GM19438 (cell line): Measurements from ENCODE around the gene FAM13C.

ENCODE experiments used
- ATAC-seq: cut with Tn5 transposase; IDR thresholded peaks from one replicate; pipeline ENCODE4 v1.9.1; 2021; ENCODE audit warnings: low read depth; ENCODE audit not compliant: unreplicated experiment

Gene FAM13C

DNA sequence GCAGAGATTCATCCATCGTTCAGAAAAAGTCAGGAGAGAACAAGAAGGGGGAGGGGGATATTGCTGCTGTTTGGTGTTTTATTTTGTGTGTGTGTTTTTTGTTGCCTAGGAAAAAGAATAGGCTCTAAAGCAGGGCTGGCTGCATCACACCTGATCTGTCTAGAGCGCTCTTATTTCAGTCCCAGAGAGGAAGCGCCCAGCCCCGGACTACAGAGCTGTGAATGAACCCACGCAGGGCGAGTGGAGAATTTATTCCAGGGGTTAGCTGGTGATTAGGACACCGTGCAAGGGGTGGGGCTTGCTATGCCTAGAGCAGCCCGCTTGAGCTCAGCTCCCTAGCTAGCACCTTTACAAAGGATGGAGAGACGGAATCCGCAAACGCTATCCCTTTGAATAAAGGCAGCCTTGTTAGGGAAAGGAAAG, 621 bp upstream of the FAM13C start:
- ATAC-seq = no peak

DNA sequence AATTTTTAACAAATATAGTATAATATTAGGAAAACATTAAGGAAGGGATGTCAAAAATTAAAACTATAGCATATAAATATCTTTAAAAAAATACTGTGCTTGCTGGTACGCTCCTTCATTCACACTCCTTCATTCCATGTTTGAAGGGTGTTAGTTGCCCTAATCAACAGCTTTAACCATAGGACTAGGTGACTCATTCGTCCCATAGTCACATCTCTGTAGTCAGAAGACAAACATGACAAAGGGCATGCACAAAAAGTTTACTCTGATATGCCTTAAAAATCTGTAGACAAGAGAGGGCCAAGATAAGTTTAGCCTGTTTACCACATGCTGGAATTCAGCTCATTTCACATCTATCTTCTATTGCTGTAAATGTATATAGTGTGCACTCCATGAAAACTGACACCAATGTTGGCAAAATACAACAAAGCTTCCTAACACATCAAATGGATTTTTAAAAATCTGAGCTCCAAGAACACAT, 646 bp downstream of the FAM13C start:
- ATAC-seq = no peak

DNA sequence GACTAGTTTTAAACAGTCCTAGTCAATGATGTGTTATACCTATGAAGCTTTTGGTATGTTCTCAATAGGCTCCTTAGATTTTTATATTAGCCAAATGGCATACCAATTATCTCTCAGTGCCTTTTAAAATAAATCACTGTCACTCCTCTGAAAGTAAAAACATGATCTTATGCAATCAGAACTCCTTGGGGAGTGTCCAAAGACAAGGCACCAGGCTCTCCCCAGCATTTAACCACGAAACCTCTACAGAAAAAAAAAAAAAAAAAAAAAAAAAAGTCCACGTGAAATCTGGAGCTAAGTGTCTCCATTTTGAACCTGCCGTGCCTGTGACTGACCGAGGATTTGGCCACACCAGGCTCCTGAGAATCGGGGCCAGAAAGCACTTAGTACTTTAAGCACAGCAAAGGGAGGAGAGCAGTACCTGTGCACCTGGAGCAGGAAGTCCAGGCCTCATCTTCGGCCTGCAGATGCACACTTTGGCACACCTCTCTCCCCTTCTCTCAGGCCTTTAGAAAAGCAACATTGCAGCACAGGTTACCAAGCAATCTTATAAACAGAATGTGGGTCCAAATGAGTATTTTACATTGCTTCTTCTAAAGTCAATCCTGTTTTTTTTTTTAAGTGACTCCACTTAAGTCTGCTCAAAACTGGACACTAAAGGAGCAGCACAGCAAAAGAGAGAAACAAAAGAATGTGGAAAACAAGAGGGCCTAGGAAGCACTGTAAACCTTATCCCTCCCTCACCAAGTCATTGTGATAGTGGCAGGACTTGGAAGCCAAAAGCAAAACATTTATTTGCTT, 1.5 kb downstream of the FAM13C start:
- ATAC-seq = no peak

DNA sequence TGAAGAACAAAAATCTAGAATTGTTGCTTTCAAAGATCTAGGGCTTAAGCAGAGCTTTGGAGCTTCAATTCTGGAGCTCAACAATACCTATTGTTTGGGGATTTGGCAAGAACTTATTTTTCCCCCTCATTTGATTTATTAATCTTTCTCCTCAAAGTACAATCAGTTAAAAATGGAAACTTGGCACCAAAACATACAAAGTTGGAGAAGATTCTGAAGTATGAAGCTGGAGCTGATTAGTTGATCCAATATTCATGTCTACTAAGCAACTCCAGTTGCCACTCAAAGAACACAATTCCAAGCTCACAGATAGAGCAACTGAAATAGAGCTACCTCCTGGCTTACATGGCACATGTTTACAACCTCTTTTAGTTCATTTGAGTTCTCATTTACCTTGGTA, 3.8 kb downstream of the FAM13C start:
- ATAC-seq = no peak

DNA sequence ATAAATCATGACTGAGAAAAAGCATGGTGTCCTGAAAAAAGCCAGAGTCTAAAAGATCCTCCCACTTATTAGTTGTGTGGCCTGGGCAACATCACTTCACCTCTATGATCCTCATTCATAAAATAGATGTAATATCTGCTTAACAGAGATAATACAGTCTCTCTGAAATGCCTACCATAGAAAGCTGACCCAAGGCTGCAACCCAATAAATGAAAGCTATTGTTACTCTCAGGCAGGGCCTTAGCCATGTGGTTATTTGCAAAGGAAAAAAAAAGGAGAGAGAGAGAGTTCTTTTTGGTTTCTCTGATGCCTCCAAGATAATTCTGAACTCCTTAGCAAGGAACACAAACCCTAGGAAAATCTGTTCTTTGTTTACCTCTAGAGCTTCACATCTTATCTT, 7.9 kb downstream of the FAM13C start:
- no peak for ATAC-seq

DNA sequence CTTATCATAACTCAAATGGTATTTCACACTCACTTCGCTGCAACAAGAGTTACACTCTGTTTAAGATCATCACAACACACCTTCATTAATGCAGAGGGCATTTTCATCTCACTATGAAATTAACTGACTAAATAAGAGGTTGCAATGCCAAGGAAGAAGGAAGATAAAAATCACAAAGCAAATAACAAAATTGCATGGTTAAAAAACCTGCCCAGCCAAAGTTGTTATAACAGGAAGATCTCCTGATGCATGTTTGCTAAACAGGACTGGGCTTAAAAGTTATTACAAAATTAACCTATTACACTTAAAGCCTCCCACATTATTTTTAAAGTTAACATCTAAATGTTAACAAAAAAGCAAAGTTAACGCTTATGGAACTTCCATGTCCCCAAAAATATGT, 11.8 kb downstream of the FAM13C start:
- no peak for ATAC-seq

DNA sequence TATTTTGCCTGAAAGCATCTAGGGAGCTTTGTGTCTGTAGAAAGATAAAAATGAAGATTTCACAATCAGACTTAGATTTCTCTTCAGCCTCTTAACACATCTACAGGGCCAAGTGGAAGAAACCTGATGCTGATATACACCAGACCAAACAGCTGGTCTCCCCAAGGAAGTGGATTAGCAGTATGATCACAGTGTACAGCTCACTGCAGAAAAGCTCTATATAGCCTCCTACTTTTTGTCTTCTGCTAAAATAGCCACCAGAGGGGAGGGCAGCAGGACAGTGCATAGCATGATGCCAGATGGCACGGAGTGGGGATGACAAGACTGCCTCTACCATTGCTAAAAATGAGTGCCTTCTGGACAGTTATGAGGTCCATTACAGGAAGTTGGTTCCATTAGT, 16.0 kb downstream of the FAM13C start:
- no peak for ATAC-seq

DNA sequence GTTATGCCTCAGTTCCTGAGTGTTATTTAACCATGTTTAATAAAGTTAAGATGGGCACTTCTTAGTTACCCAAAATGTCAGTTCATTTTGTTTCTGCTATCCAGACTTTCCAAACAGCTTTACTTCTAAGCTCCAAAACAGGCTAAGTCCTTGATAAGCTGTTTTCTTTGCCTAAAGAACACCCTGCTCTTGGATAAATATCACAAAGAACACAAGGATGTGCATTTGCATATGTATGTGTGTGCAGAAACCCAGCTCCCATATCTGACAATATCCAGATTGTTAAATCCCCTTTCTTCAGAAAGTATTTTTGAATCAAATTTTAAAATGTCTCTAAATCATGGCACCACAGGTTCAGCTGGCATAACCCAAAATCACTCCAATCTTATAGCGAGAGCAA, 19.6 kb downstream of the FAM13C start:
- no peak for ATAC-seq

DNA sequence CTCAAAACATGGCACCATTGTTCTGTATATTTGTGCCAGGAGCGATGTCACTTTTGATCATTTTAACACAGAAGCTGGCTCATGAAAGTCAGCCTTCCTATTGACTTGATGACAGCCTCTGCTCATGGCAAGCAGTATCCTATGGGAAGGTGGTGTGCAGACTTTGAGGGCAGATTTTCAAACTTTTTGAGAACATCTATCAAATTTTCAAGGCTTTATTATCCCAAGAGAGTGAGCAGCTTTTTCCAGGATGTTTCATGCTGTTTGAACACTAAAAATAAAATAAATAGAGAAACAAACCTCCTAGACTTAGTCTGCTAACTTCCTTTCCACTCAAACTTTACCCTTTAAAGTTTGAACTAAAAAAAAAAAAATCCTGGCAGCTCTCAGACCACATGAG, 20.3 kb downstream of the FAM13C start:
- no peak for ATAC-seq

DNA sequence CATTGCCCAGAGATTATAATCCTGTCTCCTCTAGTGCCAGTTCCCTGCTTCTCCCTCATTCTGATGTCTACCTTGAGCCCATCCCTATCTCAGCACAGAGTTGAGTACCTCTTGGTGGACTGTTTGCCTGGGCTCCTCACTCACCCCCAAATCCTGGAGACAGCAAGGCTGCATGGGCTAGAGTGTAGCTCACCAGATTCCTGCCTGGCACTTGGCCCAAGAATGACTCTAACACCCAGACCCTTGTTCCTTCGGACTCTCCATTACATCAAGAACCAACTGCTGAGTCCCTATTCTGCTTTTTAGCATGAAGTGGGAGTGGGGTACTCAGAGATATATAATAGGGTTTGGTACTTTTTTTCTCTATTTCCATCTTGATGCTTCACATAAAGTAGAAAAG, 22.1 kb downstream of the FAM13C start:
- no peak for ATAC-seq

DNA sequence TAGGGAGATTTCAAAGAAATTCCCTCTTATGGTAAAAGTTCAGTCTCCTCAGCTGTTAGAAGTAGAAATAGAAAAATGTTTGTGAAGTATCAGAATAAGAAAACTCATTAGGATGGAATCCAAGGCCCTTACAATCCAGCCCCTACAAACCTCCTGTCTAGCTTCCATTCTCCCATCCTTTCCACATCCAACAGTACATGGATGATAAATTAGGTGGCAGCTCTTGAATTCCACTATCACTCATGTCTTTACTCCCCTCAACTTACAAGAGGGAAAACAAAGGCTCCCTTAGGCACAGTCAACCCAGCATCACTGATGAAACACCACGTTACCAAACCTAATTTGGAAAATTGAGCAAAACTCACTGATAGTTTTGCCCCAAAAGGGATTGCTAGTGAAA, 23.0 kb downstream of the FAM13C start:
- ATAC-seq = no peak

DNA sequence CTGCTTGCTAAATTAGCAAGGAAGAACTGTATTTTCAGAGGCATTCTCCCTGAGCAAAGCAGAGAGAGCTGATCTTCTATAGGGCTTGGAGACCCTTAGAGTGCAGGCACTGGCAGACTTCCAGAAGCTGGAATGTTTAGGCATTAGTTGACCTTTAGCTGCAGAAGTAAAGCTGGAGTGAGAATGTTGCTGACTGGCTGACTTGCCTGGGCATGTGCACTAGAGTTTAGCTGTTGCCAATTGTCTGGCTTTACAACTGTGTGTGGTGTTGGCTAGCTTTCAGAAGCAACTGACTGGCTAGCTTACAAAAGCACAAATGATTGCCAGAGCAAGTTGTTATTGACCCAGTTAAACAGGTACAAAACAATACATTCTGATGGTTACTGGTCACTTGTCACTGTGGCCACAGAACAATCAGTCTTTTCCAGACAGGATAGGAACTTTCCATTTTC, 25.1 kb downstream of the FAM13C start:
- ATAC-seq = no peak

DNA sequence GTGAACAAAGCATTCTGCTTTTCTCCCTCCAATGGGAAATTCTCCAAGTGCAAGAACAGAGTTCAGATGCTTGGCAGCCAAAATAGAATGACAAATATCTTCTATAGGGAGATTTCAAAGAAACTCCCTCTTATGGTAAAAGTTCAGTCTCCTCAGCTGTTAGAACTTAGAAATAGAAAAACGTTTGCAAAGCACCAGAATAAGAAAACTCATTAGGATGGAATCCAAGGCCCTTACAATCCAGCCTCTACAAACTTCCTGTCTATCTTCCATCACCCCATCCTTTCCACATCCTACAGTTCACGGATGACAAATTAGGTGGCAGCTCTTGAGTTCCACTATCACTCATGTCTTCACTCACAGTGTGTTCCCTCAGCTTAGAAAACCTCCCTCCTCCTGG, 25.7 kb downstream of the FAM13C start:
- ATAC-seq = no peak

DNA sequence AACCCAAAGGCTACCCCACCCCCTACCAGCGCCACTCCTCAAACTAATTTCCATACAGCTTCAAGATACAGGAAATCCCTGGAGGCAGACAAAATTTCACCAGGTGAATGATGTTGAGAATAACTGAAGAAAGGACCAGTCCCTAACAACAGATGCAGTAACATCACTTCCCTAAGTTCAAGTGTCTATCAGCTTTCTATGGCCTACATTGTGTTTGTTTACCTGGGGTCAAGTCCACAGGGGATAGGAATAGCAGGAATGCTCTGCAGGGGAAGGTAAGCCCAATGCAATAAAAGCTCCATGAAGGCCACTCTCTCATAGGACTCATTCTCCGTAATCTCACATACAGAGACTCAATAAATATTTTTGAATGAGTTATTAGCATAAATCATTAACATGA, 26.9 kb downstream of the FAM13C start:
- no peak for ATAC-seq

DNA sequence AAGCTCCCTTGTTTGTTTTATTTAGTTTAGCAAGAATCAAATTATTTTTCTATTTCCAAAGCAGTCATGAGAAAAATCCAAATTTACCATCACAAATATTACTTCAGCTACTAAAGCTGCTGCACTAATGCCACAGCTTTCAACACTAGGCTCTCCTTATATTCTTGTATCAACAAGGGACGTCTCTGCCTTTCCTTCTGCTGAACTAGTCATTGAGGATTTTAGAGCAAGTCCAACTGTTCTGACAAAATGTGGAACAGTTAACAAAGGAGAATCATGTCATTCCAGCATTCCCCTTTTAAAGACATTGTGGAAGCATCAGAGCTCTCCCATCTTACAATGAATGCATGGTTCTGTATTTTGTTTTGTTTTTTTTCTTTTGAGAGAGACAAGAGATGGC, 28.6 kb downstream of the FAM13C start:
- ATAC-seq = no peak

DNA sequence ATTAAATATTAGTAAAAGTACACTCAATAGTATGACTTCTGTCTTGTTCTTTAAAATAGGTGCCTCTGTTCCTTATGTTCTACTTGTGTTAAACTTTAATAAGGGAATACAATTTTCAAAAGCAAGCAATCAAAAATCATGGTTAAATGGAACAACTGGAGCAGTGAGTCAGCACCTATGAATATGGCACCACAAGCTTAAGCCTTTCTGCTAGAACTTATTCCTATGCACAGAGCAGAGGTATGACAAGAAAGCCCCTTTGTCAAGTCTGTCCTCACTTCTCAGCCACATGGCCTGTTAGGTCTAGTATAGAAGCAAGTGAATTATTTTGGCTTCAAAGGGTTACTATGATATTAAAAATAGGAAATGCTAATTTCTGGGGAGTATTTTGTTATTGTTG, 29.8 kb downstream of the FAM13C start:
- ATAC-seq = no peak

DNA sequence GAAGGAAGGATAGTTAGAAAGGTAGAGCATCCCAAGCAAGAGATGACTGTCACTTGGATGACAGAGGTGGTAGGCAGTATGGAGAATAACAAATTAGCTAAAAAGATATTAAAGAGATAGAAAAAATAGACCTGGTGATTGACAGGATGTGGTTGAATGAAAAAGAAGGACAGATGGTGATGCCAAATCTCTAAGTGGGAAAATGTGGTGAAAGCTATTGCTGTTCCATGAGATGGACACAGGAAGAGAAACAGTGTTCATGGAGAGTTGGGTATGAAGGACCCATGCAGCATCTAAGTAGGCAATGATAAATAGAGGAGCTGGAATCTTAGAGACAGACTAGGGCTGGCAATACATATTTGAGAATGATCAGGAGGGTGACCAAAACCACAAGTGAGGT, 30.7 kb downstream of the FAM13C start:
- no peak for ATAC-seq

DNA sequence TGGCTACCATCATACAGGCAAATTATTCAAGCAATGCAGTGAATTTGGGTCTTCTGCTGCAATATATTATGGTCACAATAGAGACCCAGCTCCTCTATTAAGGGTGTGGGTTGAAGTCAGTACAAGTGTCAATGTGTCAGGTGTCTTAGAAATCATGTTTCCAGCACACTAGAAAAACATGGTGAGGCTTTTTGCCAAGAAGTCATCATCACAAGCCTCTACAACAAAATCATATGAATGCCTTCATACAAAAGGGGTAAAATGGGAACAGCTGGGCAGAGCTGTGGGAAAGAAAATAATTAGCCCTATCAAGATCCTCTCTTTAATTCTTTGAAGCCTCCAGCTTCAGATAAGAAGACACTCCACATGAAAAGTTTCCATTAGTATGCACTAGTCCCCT, 37.2 kb downstream of the FAM13C start:
- ATAC-seq = no peak

DNA sequence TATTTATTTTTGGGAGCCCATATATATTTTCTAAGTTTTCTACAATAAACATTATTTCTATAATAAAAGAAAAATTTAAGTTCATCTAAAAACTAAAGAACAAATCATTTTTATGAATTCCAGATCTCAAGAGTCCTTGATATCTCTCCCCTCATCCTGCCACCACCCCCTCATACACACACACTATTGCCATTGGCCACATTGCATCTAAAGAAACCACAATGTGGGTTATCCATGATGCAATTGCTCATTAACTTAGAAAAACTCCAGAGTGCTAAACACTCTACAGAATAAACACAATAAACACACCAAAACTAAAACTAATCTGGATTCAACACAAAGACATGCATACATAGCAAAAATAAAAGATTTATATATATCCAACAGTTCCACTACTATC, 37.8 kb downstream of the FAM13C start:
- no peak for ATAC-seq

DNA sequence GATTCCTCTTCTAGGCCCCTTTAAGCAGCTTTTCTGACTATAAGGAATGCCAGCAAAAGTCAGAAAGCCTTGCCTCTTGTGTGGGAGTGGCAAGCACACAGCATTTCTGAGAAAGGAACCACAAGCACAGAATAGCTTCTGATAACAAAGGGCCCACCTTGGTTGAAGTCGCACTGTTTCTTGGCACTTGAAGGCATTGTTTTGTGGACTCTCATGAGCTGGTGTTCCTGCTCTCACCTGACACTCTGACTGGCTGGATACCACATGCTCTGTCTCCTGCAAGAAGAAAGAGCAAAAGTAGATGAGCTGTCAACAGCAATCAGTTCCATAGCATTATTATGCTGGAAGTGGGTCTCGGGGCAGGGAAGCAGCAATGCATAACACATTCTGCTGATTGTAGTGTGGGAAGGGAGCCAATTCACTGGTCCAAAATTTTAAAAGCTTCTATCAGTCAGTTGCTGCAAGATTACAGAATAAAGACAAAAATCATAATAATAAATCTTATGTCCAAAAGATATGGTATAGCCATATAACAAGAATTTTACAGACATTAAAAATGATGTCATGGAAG, 38.4 kb downstream of the FAM13C start:
- ATAC-seq = no peak

DNA sequence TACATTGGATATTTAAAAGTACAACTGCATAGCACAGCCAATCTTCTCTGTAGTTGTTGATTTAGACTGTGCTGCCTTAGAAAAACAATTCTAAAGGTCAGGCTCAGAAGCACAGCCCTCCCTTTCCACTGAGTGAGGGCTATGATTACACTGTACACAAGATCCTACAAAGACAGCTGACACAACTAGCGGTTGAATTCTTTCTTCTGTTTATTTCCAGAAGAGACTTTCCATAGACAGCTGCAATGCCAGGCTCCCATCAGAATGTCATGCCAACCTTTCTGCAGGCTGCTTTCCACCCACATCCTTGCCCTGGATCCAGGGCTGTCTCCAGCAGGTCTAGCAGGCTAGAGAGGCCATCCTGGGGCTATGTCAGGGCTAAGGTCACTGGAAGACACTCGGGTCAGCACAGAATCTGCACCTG, 39.3 kb downstream of the FAM13C start:
- no peak for ATAC-seq

DNA sequence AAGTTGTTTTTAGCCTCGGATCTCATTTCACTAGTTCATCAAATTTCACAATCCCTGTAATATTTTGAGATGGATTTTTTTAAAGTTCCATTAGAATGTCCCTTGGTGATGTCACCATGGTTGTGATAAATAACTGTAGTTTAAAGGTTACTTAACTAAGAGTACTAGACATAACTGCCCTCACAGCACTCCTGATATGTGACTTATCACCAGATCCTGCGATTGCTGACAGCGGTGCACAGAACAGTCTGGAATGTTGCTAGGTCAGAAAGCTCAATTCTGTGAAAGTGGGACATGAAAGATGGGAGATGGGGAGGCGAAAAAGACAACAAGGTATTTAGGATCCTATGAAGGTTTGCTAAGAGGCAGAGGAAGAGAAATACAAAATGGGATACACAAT, 40.2 kb downstream of the FAM13C start:
- no peak for ATAC-seq
